WTC11 (cell line): ENCODE results near the gene EFS.

Experiments used
- CTCF ChIP-seq: fragments of 200-600 bp; IDR thresholded peaks from 2 replicates; pipeline ENCODE4 v1.8.0; 2022; ENCODE audit warnings: antibody characterized with exemption
- E2F4 ChIP-seq: sonication (generic); formaldehyde crosslinking; IDR thresholded peaks from 2 replicates; pipeline ENCODE4 v1.8.1; 2022; ENCODE audit warnings: low read depth, mild to moderate bottlenecking, moderate library complexity, missing genetic modification reagents, borderline replicate concordance
- NFYB ChIP-seq: sonication (generic); formaldehyde crosslinking; conservative IDR thresholded peaks from 2 replicates; pipeline ENCODE4 v1.8.0; 2022; ENCODE audit warnings: low read depth, missing genetic modification reagents

DNA sequence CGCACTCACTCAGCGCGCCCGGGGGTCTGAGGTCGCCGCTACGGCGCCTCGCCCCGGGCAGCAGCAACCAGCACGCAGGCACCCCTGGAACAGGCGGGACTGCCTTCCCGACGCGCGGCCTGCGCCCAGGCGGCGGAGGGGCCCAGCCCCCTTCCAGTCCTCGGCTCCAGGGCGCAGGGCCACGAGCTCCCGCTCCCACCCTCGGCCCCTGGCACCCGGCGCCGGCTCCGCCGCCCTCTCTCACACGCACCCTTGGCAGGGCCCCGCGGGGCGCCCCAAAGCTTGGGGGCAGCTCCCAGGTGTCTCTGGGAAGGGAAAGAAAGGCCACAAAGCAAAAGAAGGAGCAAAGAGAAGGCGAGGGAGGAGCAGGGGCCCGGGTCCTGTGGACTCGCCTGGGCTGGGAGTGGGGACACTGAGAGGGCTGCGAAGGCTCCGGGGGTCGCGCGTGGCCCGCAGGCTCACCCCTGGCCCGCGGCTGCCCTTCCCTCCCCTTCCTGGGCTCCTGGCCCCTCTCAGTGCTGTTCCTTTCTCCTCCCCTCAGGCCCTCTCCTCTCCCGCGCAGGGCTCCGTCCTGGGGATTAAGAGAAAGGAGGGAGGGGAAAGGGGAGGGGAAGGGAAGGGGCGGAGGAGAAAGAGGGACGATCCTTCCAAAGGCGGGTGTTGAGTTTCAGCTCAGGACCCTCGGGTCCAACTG, 907 bp upstream of the EFS start:
- no peak for TF ChIP-seq CTCF
- TF ChIP-seq E2F4 (CRISPR knock-in tag), result no peak
- no peak for TF ChIP-seq NFYB
